ENCODE measurements around the gene BRD9. TPM values are rescaled to one million over a fixed set of nuclear protein-coding genes. Genes with fewer than 3 reads are reported as not detected.
A peak's percentile ranks its signal among the peaks of the same experiment; 100 is the strongest.
"Not testable (repeated sequence)": the region's sequence is repeated elsewhere in the genome, so short reads cannot be mapped to it uniquely, and the experiment has no call there.

Gene BRD9
- total and polyA plus RNA-seq, 2 of the 13 experiments (the other 11 are each of a cell fraction or from before 2014, with no cell fraction given), result 5.2 to 22.9 TPM

GRCh38 chr5:848671-849111, 43.9 kb downstream of the BRD9 start:
- TF ChIP-seq ZSCAN25 (CRISPR knock-in tag; IDR thresholded peaks at IDR 0.05) (peak; percentile 70), ZBTB1 (CRISPR knock-in tag; IDR thresholded peaks at IDR 0.05; ENCODE audit: borderline replicate concordance) (no peak), BHLHE40 (IDR thresholded peaks at IDR 0.05; ENCODE audit: low read length) (peak; percentile 17; the same call in 1 of the 2 replicates)
- Histone ChIP-seq H3K4me1 (ENCODE audit: insufficient read depth, low read length) (peaks cover 39% of the 10 kb centered on the region), H3K9me3 (ENCODE audit: low read length) (no peaks in the 10 kb centered on the region), H3K4me2 (ENCODE audit: low read depth, low read length) (no peak overlapping the region), H2AFZ (ENCODE audit: low read length) (no peak overlapping the region), H3K4me3 (replicated peaks in 1 of 3; ENCODE audit: insufficient read depth in 1 of 3, low read depth in 2 of 3, low read length in 3 of 3) (no peak overlapping the region), H3K36me3 (replicated peaks in 1 of 2; ENCODE audit: control insufficient read depth in 1 of 2, insufficient read depth in 2 of 2, low read length in 2 of 2) (no peaks in the 10 kb centered on the region), H4K20me1 (ENCODE audit: insufficient read depth, low read length) (peaks cover 2% of the 10 kb centered on the region; the same call in 1 of the 2 replicates), H3K27ac (ENCODE audit: extremely low read length, insufficient read depth, low read length) (no peak overlapping the region), H3K27me3 (ENCODE audit: control insufficient read depth in 1 of 2, insufficient read depth in 2 of 2, low read length in 2 of 2) (peaks cover 1 to 17% of the 10 kb centered on the region in 2 experiments; a peak in 3 of 5 replicates), H3K9ac (ENCODE audit: insufficient read depth, low read depth, low read length) (no peak overlapping the region), H3K79me2 (ENCODE audit: insufficient read depth, low read length) (no peaks in the 10 kb centered on the region)
- in situ Hi-C loops (cut with HindIII; ENCODE audit: extremely low pct_ligation_motif_present, low pct_unique_long_range_greater_than_20kb), result no loop called here
- no TSS peak for BruUV-seq (replicated peaks)
- CTCF ChIA-PET (ENCODE audit: low intra/inter-chr PET ratio, low total read pairs), result no interaction called here
- ATAC-seq (no peak), FAIRE-seq (no peak), DNase-seq (ENCODE audit: low spot score) (no peak)
- POLR2A ChIA-PET, result no interaction called here
- intact Hi-C loops (cut with micrococcal nuclease; ENCODE audit: unreplicated experiment), result no loop called here
- WGBS (ENCODE audit: low lambda C conversion rate), result no CpG with 5 or more reads among the region's 14 CpGs

GRCh38 chr5:847736-848135, 44.9 kb downstream of the BRD9 start:
- Histone ChIP-seq H3K27me3 (ENCODE audit: control insufficient read depth in 1 of 2, insufficient read depth in 2 of 2, low read length in 2 of 2) (peaks cover 1 to 17% of the 10 kb centered on the region in 2 experiments; a peak in 3 of 5 replicates), H3K4me1 (ENCODE audit: insufficient read depth, low read length) (peaks cover 39% of the 10 kb centered on the region)
- H3K36me3 ChIP-seq (replicated peaks in 1 of 2; ENCODE audit: control insufficient read depth in 1 of 2, insufficient read depth in 2 of 2, low read length in 2 of 2); H3K4me3 ChIP-seq (replicated peaks in 1 of 3; ENCODE audit: insufficient read depth in 1 of 3, low read depth in 2 of 3, low read length in 3 of 3); H3K9ac ChIP-seq (ENCODE audit: insufficient read depth, low read depth, low read length); DNase-seq (ENCODE audit: low spot score); H3K79me2 ChIP-seq (ENCODE audit: insufficient read depth, low read length); intact Hi-C loops (cut with micrococcal nuclease; ENCODE audit: unreplicated experiment); FAIRE-seq; H4K20me1 ChIP-seq (ENCODE audit: insufficient read depth, low read length); H3K9me3 ChIP-seq (ENCODE audit: low read length); in situ Hi-C loops (cut with HindIII; ENCODE audit: extremely low pct_ligation_motif_present, low pct_unique_long_range_greater_than_20kb); ATAC-seq; CTCF ChIA-PET (ENCODE audit: low intra/inter-chr PET ratio, low total read pairs); H2AFZ ChIP-seq (ENCODE audit: low read length); POLR2A ChIA-PET; BruUV-seq (replicated peaks); H3K27ac ChIP-seq (ENCODE audit: extremely low read length, insufficient read depth, low read length); H3K4me2 ChIP-seq (ENCODE audit: low read depth, low read length): not testable (repeated sequence)
- WGBS (ENCODE audit: low lambda C conversion rate), result 93% methylated on average over 3 of the region's 7 CpGs

DNA sequence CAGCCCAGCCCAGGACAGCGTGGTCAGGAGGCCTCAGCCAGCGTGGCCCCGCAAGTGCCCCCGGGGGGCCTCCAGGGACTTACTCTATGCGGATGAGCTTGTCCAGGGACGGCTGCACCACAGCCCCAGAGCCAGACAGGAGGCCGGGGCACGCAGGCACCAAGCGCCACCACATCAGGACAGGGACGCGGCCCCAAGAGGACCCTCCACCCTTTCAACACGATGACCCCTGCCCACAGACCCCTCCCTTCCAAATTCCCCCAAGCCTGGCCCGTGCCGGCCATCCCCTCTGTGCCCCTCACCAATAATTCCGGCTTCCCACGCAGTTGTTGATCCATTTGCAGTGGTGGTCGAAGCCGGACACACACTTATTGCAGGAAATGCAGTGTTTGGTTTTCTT, 45.4 kb downstream of the BRD9 start:
- H3K4me2 ChIP-seq (ENCODE audit: low read depth, low read length); CTCF ChIA-PET (ENCODE audit: low intra/inter-chr PET ratio, low total read pairs); ATAC-seq; POLR2A ChIA-PET; intact Hi-C loops (cut with micrococcal nuclease; ENCODE audit: unreplicated experiment); FAIRE-seq; H2AFZ ChIP-seq (ENCODE audit: low read length); DNase-seq (ENCODE audit: low spot score); H3K36me3 ChIP-seq (replicated peaks in 1 of 2; ENCODE audit: control insufficient read depth in 1 of 2, insufficient read depth in 2 of 2, low read length in 2 of 2); in situ Hi-C loops (cut with HindIII; ENCODE audit: extremely low pct_ligation_motif_present, low pct_unique_long_range_greater_than_20kb); H4K20me1 ChIP-seq (ENCODE audit: insufficient read depth, low read length); H3K4me3 ChIP-seq (replicated peaks in 1 of 3; ENCODE audit: insufficient read depth in 1 of 3, low read depth in 2 of 3, low read length in 3 of 3); BruUV-seq (replicated peaks); H3K79me2 ChIP-seq (ENCODE audit: insufficient read depth, low read length); H3K9ac ChIP-seq (ENCODE audit: insufficient read depth, low read depth, low read length); H3K27ac ChIP-seq (ENCODE audit: extremely low read length, insufficient read depth, low read length); H3K9me3 ChIP-seq (ENCODE audit: low read length): not testable (repeated sequence)
- 84% methylated on average over 7 of the region's 18 CpGs for WGBS (ENCODE audit: low lambda C conversion rate)
- Histone ChIP-seq H3K27me3 (ENCODE audit: control insufficient read depth in 1 of 2, insufficient read depth in 2 of 2, low read length in 2 of 2) (peaks cover 1 to 11% of the 10 kb centered on the region in 2 experiments; a peak in 3 of 5 replicates), H3K4me1 (ENCODE audit: insufficient read depth, low read length) (peaks cover 36% of the 10 kb centered on the region)

DNA sequence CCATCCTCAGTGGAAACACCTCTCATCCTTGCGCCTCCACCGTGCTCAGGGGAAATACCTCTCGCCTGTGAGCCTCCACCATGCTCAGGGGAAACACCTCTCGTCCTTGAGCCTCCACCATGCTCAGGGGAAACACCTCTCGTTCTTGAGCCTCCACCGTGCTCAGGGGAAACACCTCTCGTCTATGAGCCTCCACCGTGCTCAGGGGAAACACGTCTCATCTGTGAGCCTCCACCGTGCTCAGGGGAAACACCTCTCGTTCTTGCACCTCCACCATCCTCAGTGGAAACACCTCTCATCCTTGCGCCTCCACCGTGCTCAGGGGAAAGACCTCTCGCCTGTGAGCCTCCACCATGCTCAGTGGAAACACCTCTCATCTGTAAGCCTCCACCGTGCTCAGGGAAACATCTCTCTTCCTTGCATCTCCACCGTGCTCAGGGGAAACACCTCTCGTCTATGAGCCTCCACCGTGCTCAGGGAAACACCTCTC, 46.0 kb downstream of the BRD9 start:
- H3K79me2 ChIP-seq (ENCODE audit: insufficient read depth, low read length); H3K9ac ChIP-seq (ENCODE audit: insufficient read depth, low read depth, low read length); POLR2A ChIA-PET; in situ Hi-C loops (cut with HindIII; ENCODE audit: extremely low pct_ligation_motif_present, low pct_unique_long_range_greater_than_20kb); H3K4me3 ChIP-seq (replicated peaks in 1 of 3; ENCODE audit: insufficient read depth in 1 of 3, low read depth in 2 of 3, low read length in 3 of 3); H3K36me3 ChIP-seq (replicated peaks in 1 of 2; ENCODE audit: control insufficient read depth in 1 of 2, insufficient read depth in 2 of 2, low read length in 2 of 2); H2AFZ ChIP-seq (ENCODE audit: low read length); ATAC-seq; H3K27me3 ChIP-seq (ENCODE audit: control insufficient read depth in 1 of 2, insufficient read depth in 2 of 2, low read length in 2 of 2); H3K4me2 ChIP-seq (ENCODE audit: low read depth, low read length); BruUV-seq (replicated peaks); H4K20me1 ChIP-seq (ENCODE audit: insufficient read depth, low read length); CTCF ChIA-PET (ENCODE audit: low intra/inter-chr PET ratio, low total read pairs); H3K9me3 ChIP-seq (ENCODE audit: low read length); DNase-seq (ENCODE audit: low spot score); intact Hi-C loops (cut with micrococcal nuclease; ENCODE audit: unreplicated experiment); H3K27ac ChIP-seq (ENCODE audit: extremely low read length, insufficient read depth, low read length): not testable (repeated sequence)
- peaks cover 31% of the 10 kb centered on the region for H3K4me1 ChIP-seq (ENCODE audit: insufficient read depth, low read length)
- FAIRE-seq, result peak; percentile 75
- 55% methylated on average over 18 of the region's 18 CpGs for WGBS (ENCODE audit: low lambda C conversion rate)

All from HepG2 (cell line).